SKM-1 (cell line): Measurements from ENCODE around the gene NSD1.

Experiments
- DNase-seq: peaks from one replicate; lab custom pipeline; 2025; ENCODE audit not compliant: unreplicated experiment; lab: John Stamatoyannopoulos, UW

Gene NSD1

DNA sequence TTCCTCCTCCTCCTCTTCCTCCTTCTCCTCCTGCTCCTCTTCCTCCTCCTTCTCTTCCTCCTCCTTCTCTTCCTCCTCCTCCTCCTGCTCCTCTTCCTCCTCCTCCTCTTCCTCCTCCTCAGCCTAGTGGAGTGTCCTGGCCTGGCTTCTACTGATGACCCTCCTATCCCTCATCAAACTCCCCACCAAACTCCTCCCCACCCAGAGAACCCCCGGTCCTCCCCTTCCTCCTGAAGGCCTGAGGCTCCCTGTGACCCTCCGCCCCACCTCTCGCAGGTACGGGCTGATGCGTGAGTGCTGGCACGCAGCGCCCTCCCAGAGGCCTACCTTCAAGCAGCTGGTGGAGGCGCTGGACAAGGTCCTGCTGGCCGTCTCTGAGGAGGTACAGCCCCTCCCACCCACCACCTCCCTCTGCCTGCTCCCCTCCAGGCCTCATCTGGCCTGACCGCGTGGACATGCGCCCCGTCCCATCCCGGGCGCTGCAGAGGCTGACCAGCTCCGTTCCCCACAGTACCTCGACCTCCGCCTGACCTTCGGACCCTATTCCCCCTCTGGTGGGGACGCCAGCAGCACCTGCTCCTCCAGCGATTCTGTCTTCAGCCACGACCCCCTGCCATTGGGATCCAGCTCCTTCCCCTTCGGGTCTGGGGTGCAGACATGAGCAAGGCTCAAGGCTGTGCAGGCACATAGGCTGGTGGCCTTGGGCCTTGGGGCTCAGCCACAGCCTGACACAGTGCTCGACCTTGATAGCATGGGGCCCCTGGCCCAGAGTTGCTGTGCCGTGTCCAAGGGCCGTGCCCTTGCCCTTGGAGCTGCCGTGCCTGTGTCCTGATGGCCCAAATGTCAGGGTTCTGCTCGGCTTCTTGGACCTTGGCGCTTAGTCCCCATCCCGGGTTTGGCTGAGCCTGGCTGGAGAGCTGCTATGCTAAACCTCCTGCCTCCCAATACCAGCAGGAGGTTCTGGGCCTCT, 36.3 kb upstream of the NSD1 start:
- no peak for DNase-seq

- DNase-seq, result no peak
Observed at GRCh38 chr5:177098120-177098469, 35.5 kb upstream of the NSD1 start.

DNA sequence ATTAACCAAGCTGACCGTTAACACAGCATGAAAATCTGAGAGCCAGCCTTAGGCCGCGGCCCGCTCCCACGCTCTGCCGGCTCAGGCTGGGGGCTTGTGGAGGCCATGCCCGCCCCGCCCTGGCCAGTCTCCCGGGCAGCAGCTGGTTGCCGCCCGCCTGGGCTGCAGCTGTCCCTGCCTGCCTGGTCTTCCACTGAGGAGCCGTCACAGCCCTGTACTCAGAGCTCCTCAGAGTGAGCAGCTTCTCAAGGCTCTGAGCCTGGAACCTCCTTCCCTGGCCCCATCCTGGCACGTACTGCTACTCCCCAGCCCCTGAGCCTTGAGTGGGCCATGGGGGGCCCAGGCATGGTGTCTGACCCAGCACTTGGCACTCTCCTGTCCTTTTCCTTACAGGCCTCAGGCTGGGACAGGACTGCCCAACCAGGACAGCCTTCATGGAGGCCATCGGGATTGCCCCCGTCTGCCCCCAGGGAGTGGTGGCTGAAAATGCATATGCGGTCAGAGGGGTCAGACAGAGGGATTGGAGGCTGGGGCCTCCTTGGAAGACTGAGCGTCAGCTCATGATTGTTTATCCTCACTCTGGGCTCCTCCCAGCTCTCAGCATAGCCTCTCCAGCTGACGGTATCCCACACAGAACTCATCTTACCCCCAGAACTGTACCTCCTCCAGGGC, 35.0 kb upstream of the NSD1 start:
- no peak for DNase-seq

GRCh38 chr5:177099422-177100093, 34.0 kb upstream of the NSD1 start:
- DNase-seq, result no peak

- no peak for DNase-seq
Observed at GRCh38 chr5:177100714-177101121, 32.9 kb upstream of the NSD1 start.

DNA sequence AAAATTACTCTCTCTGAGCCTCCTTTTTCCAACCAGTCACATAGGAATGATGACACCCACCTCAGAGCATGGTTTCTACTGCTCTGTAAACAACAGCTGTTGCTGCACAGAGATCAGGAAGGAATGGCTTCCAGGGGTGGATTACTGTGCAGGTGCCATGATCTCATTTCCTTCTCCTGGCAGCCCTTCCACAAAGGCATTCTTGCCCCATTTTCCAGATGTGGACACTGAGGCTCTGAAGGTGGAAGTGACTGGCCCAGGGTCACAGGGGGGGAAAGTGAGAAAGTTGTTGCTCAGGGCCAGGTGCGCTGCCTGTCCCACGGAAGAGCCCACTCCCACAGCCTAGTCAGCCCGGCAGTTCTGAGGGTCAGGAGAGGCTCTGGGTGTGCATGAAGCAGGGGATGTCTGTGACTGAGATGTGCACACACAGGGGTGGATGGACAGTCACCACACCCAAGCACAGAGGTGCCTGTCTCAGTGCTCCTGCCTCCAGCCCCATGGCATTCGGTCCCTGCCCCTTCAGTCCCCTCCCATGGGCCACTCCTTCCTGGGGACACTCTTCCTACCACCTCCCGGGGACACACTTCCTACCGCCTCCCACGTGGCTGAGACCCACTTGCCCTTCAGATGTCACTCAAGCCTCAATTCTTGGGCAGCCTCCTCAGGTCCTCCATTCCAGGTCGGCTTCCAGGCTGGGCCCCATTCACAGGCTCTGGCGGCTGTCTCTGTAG, 29.9 kb upstream of the NSD1 start:
- DNase-seq, result no peak

GRCh38 chr5:177105691-177106476, 27.7 kb upstream of the NSD1 start:
- no peak for DNase-seq

- DNase-seq, result no peak
Observed at GRCh38 chr5:177107159-177107558, 26.4 kb upstream of the NSD1 start.

DNA sequence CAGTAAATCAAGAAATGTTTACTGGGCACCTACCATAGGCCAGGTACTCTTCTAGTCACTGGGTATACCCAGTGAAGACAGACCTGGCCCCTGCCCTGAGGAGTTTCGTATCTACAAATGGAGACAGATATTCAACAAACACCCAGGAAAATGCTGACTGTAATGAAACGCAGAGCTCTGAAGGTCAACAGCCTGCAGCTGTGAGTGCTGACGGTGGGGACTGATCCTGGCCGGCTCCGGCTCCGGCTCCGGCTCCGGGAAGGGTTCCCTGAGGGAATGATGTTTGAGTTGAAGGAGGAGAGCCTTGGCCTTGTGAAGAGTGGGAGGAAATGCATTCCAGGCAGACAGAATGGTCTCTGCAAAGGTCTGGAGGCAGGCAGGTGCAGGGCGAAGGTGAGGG, 23.8 kb upstream of the NSD1 start:
- DNase-seq, result no peak

GRCh38 chr5:177111720-177112394, 21.7 kb upstream of the NSD1 start:
- no peak for DNase-seq

- no peak for DNase-seq
Observed at GRCh38 chr5:177112589-177113220, 20.9 kb upstream of the NSD1 start.

DNA sequence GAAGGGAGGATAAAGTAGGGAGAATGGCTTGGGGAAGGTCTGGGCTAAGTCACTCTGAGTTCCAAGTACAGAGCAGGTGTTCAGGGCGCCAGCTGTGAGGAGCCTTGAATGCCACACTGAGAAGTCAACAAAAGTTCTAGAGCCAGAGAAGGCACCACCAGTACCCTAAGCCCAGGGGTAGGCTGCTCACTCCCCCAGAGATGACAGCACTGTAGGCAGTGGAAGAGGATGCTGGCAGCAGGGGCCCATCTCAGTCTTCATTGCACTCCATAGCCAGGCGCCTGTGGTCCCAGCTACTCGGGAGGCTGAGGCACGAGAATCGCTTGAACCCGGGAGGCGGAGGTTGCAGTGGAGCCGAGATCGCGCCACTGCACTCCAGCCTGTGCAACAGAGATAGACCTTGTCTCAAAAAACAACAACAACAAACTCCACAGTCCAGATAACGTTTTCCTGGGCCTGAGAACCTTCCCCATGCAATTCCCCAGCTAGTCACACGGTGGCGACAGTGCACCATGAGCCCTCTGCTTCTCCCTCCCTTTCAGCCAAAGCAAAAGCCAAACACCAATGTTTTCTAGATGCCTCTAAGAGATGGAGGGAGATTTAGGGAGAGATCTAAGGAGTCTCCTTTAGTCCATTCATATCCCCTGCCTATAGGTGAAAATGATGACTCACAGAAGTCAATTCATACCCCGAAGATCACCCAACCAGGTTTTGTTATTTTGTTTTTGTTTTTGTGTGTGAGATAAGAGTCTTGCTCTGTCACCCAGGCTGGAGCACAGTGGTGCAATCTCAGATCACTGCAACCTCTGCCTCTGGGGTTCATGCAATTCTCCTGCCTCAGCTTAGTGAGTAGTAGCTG, 19.8 kb upstream of the NSD1 start:
- peak; percentile 73 for DNase-seq

- no peak for DNase-seq
Observed at GRCh38 chr5:177116631-177117373, 16.8 kb upstream of the NSD1 start.

GRCh38 chr5:177117441-177118045, 16.0 kb upstream of the NSD1 start:
- no peak for DNase-seq

DNA sequence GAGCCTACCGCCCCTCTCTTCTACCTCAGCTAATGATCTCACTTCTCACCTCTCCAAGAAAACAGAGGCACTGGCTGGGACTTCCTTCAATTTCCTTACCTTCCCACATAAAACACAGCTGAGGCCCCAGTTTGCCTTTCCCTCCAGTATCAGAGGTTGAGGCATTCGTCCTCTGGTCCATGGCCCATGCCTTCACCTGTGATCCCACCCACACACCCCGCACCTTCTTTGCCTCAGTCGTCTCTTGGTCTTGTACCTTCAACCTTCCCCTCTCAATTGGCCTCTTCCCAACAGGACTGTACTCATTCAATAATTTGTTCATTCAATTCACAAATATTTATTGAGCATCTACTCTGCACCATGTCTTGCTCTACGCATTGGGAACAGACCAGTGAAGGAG, 11.0 kb upstream of the NSD1 start:
- no peak for DNase-seq

DNA sequence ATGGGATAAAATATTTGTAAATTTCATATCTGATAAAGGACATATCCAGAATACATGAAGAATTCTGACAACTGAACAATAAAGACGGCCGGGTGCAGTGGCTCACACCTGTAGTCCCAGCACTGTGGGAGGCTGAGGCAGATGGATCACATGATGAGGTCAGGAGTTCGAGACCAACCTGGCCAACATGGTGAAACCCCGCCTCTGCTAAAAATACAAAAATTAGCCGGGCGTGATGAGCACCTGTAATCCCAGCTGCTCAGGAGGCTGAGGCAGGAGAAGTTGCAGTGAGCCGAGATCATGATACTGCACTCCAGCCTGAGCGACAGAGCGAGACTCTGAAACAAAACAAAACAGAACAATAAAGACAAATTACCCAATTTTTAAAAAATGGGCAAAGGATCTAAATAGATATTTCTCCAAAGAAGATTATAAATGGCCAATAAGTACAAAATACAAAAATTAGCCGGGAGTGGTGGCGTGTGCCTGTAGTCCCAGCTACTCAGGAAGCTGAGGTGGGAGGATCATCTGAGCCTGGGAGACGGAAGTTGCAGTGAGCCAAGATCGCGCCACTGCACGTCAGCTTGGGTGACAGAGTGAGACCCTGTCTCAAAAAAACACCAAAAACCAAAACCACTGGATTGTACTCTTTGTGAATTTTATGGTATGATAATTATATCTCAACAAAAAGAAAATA, 9.6 kb upstream of the NSD1 start:
- no peak for DNase-seq

DNA sequence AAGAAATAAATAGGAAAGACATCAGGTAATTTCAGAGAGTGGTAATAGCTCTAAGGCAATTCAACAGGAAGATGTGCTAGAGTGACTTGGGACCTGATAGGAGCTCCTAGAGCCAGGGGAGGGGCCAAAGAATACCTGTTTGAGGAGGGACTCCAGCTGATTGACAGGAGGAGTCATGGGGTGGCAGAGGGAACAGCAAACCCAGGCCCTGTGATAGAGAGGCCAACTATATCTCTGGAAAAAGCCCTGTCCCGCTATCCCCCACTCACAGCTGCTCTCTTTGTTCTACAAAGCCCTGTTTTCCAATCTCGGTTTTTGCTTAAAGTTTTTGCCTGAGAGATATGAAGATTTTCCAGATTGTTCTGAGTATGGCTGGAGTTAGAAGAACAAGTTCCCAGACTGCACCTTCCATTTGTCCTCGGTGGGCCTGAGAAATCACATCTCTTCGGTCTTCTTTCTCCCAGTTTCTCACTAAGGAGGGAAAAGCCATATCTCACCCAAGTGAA, 9.0 kb upstream of the NSD1 start:
- DNase-seq, result no peak
